Small intestine (tissue), 7 donors: ENCODE data around the gene MORF4L1. TPM values are rescaled to one million over a fixed set of nuclear protein-coding genes. Genes with fewer than 3 reads are reported as not detected.
"Not testable (repeated sequence)": the region's sequence is repeated elsewhere in the genome, so short reads cannot be mapped to it uniquely, and the experiment has no call there.

Source experiments
- DNase-seq, 2 donors: peaks; one replicate each; pipeline versions ENCODE4 v3.0.0 to v3.0.0-alpha.2; 2013
- FAIRE-seq: peaks from 2 replicates; lab custom pipeline; 2012; peaks lifted over from hg19 to GRCh38; lab: Jason Lieb, UNC
- H3K27ac ChIP-seq, 3 donors: one replicate each; pipeline ENCODE4 v1.5.1; 2013; ENCODE audit warnings: low read length in 2 of 3, mild to moderate bottlenecking in 2 of 3, control low read depth in 1 of 3, inconsistent platforms in 1 of 3, low read depth in 1 of 3, moderate library complexity in 1 of 3
- H3K27me3 ChIP-seq, 3 donors: one replicate each; pipeline ENCODE4 v1.6.1; 2013; ENCODE audit warnings: low read length in 3 of 3, inconsistent platforms in 1 of 3; ENCODE audit not compliant: control insufficient read depth in 3 of 3, insufficient read depth in 3 of 3
- H3K36me3 ChIP-seq, 3 donors: one replicate each; pipeline ENCODE4 v1.6.1; 2013; ENCODE audit warnings: low read length in 3 of 3, inconsistent platforms in 1 of 3, low read depth in 1 of 3, mild to moderate bottlenecking in 1 of 3, moderate library complexity in 1 of 3; ENCODE audit not compliant: control insufficient read depth in 3 of 3, insufficient read depth in 2 of 3
- H3K4me1 ChIP-seq, 3 donors: one replicate each; pipeline ENCODE4 v1.6.1; 2013; ENCODE audit warnings: low read length in 2 of 3, inconsistent platforms in 1 of 3, low read depth in 1 of 3, mild to moderate bottlenecking in 1 of 3, moderate library complexity in 1 of 3; ENCODE audit not compliant: control insufficient read depth in 3 of 3, insufficient read depth in 2 of 3
- H3K4me3 ChIP-seq, 3 donors: one replicate each; pipeline ENCODE4 v1.5.1; 2013; ENCODE audit warnings: low read length in 3 of 3, control low read depth in 1 of 3, inconsistent platforms in 1 of 3, low read depth in 1 of 3, mild to moderate bottlenecking in 1 of 3, moderate library complexity in 1 of 3
- H3K9me3 ChIP-seq, 2 donors: one replicate each; pipeline ENCODE4 v1.6.1; 2013; ENCODE audit warnings: low read depth in 1 of 2, low read length in 1 of 2; ENCODE audit not compliant: control insufficient read depth in 2 of 2, insufficient read depth in 1 of 2
- WGBS, 3 donors: extraction: QIAGEN DNeasy Blood & Tissue Kit; methylation state at CpG; one replicate each; pipeline ENCODE4 v1.1.7; 2013; 5-methylcytosine and 5-hydroxymethylcytosine counted together
- polyA plus RNA-seq, 4 donors: library from polyadenylated mRNA; stranded (reverse) in 3 of 4; unstranded in 1 of 4; fragments of 200-250 nt in 3 of 4; fragments of 120-200 nt in 1 of 4; gene quantifications; one replicate each; pipeline versions ENCODE4 v1.2.1 to v1.2.3, GENCODE V29; 2013
- donor health status: healthy with polysubstance abuse.
- donor health status: control.
- donor health status: control.
- donor health status: Bipolar disorder and iron deficiency.
- donor health status: healthy.

Gene MORF4L1
- polyA plus RNA-seq, 4 donors, result 157 to 357 (median 224) TPM

GRCh38 chr15:78900819-78901533 is 28.3 kb downstream of the MORF4L1 start:
- not testable (repeated sequence) for H3K4me3 ChIP-seq, H3K9me3 ChIP-seq, H3K27me3 ChIP-seq, FAIRE-seq, DNase-seq, H3K27ac ChIP-seq, H3K4me1 ChIP-seq
- peaks cover 8 to 52% (median 18%) of the 10 kb centered on the region in 3 donors for H3K36me3 ChIP-seq
- WGBS, 3 donors, result 94 to 97% (median 95%) methylated on average over 14 of the region's 14 CpGs

- peak in 1 of 2 donors; percentile 22 for DNase-seq
- peaks cover 6 to 50% (median 20%) of the 10 kb centered on the region in 3 donors for H3K36me3 ChIP-seq
- not testable (repeated sequence) for FAIRE-seq
Observed at GRCh38 chr15:78902281-78903032, 29.8 kb downstream of the MORF4L1 start.

GRCh38 chr15:78904599-78905358 is 32.1 kb downstream of the MORF4L1 start:
- Histone ChIP-seq H3K27me3 (no peaks in the 10 kb centered on the region), H3K4me3 (no peak overlapping the region), H3K36me3 (peaks cover 4 to 56% (median 12%) of the 10 kb centered on the region in 3 donors), H3K4me1 (no peaks in the 10 kb centered on the region), H3K9me3 (no peaks in the 10 kb centered on the region), H3K27ac (no peak overlapping the region)
- 83 to 85% (median 85%) methylated on average over 6 of the region's 6 CpGs for WGBS, 3 donors
- FAIRE-seq (no peak), DNase-seq (no peak)

More at GRCh38 chr15:78902281-78903032, 29.8 kb downstream of the MORF4L1 start:
- not testable (repeated sequence) for H3K27me3 ChIP-seq, H3K4me1 ChIP-seq, H3K9me3 ChIP-seq, H3K27ac ChIP-seq, H3K4me3 ChIP-seq
- 78 to 85% (median 78%) methylated on average over 13 of the region's 13 CpGs for WGBS, 3 donors

GRCh38 chr15:78906316-78906620 is 33.6 kb downstream of the MORF4L1 start:
- H3K9me3 ChIP-seq, result no peaks in the 10 kb centered on the region
- no peaks in the 10 kb centered on the region for H3K27me3 ChIP-seq
- no peak for FAIRE-seq
- 54 to 73% (median 66%) methylated on average over 2 of the region's 2 CpGs for WGBS, 3 donors
- no peak overlapping the region for H3K4me3 ChIP-seq
- H3K4me1 ChIP-seq, result no peaks in the 10 kb centered on the region
- DNase-seq, result no peak
- H3K36me3 ChIP-seq, result peaks cover 3 to 57% (median 12%) of the 10 kb centered on the region in 3 donors
- no peak overlapping the region for H3K27ac ChIP-seq

GRCh38 chr15:78907577-78907976 is 34.9 kb downstream of the MORF4L1 start:
- peaks cover 0 to under 1% (median 0%) of the 10 kb centered on the region in 3 donors for H3K4me1 ChIP-seq
- 39 to 64% (median 46%) methylated on average over 3 of the region's 3 CpGs for whole genome bisulfite sequencing, 3 donors
- no peak overlapping the region for H3K4me3 ChIP-seq
- H3K36me3 ChIP-seq, result peaks cover 3 to 54% (median 9%) of the 10 kb centered on the region in 3 donors
- no peak for FAIRE-seq
- no peak for DNase-seq
- H3K27ac ChIP-seq, result no peak overlapping the region
- no peaks in the 10 kb centered on the region for H3K27me3 ChIP-seq
- no peaks in the 10 kb centered on the region for H3K9me3 ChIP-seq

- Histone ChIP-seq H3K4me3 (no peak overlapping the region), H3K27me3 (no peaks in the 10 kb centered on the region), H3K9me3 (no peaks in the 10 kb centered on the region), H3K4me1 (peaks cover 0 to 12% (median 2%) of the 10 kb centered on the region in 3 donors), H3K27ac (no peak overlapping the region), H3K36me3 (peaks cover 3 to 57% (median 4%) of the 10 kb centered on the region in 3 donors)
- no peak for FAIRE-seq
- no peak for DNase-seq
- WGBS, 3 donors, result 61 to 78% (median 72%) methylated on average over 3 of the region's 3 CpGs
Observed at GRCh38 chr15:78909160-78909695, 36.5 kb downstream of the MORF4L1 start.

GRCh38 chr15:78909791-78910228 is 37.1 kb downstream of the MORF4L1 start:
- FAIRE-seq (no peak), DNase-seq (peak; percentile 37 to 67)
- WGBS, 3 donors, result 58 to 73% (median 63%) methylated on average over 5 of the region's 5 CpGs
- no peaks in the 10 kb centered on the region for H3K27me3 ChIP-seq
- H3K36me3 ChIP-seq, result peaks cover 3 to 55% (median 3%) of the 10 kb centered on the region in 3 donors
- peaks cover 0 to 12% (median 2%) of the 10 kb centered on the region in 3 donors for H3K4me1 ChIP-seq
- no peak overlapping the region for H3K27ac ChIP-seq
- H3K4me3 ChIP-seq, result no peak overlapping the region
- H3K9me3 ChIP-seq, result no peaks in the 10 kb centered on the region

GRCh38 chr15:78910271-78910670 is 37.6 kb downstream of the MORF4L1 start:
- Histone ChIP-seq H3K36me3 (peaks cover 3 to 56% (median 3%) of the 10 kb centered on the region in 3 donors), H3K27ac (no peak overlapping the region), H3K27me3 (no peaks in the 10 kb centered on the region), H3K4me1 (peaks cover 0 to 12% (median 2%) of the 10 kb centered on the region in 3 donors), H3K4me3 (no peak overlapping the region), H3K9me3 (no peaks in the 10 kb centered on the region)
- no peak for DNase-seq
- 86 to 87% (median 86%) methylated on average over 7 of the region's 7 CpGs for WGBS, 3 donors
- no peak for FAIRE-seq
